GM18867 (cell line): ENCODE measurements around the gene KLK3.
"Not testable (repeated sequence)": the region's sequence is repeated elsewhere in the genome, so short reads cannot be mapped to it uniquely, and the experiment has no call there.

Experiments used
- ATAC-seq: cut with Tn5 transposase; IDR thresholded peaks from one replicate; pipeline ENCODE4 v1.9.1; 2021; ENCODE audit warnings: mild to moderate bottlenecking, moderate library complexity; ENCODE audit not compliant: unreplicated experiment

KLK3 gene

DNA sequence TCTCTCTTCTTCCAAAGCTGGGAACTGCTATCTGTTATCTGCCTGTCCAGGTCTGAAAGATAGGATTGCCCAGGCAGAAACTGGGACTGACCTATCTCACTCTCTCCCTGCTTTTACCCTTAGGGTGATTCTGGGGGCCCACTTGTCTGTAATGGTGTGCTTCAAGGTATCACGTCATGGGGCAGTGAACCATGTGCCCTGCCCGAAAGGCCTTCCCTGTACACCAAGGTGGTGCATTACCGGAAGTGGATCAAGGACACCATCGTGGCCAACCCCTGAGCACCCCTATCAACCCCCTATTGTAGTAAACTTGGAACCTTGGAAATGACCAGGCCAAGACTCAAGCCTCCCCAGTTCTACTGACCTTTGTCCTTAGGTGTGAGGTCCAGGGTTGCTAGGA, 5.1 kb downstream of the KLK3 start:
- ATAC-seq, result no peak

DNA sequence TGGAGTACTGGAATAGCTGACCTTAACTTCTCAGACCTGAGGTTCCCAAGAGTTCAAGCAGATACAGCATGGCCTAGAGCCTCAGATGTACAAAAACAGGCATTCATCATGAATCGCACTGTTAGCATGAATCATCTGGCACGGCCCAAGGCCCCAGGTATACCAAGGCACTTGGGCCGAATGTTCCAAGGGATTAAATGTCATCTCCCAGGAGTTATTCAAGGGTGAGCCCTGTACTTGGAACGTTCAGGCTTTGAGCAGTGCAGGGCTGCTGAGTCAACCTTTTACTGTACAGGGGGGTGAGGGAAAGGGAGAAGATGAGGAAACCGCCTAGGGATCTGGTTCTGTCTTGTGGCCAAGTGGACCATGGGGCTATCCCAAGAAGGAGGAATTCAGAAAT, 6.3 kb downstream of the KLK3 start:
- ATAC-seq, result no peak

DNA sequence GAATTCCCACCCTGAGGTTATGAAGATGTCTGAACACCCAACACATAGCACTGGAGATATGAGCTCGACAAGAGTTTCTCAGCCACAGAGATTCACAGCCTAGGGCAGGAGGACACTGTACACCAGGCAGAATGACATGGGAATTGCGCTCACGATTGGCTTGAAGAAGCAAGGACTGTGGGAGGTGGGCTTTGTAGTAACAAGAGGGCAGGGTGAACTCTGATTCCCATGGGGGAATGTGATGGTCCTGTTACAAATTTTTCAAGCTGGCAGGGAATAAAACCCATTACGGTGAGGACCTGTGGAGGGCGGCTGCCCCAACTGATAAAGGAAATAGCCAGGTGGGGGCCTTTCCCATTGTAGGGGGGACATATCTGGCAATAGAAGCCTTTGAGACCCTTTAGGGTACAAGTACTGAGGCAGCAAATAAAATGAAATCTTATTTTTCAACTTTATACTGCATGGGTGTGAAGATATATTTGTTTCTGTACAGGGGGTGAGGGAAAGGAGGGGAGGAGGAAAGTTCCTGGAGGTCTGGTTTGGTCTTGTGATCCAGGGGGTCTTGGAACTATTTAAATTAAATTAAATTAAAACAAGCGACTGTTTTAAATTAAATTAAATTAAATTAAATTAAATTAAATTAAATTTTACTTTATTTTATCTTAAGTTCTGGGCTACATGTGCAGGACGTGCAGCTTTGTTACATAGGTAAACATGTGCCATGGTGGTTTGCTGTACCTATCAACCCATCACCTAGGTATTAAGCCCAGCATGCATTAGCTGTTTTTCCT, 7.0 kb downstream of the KLK3 start:
- no peak for ATAC-seq

DNA sequence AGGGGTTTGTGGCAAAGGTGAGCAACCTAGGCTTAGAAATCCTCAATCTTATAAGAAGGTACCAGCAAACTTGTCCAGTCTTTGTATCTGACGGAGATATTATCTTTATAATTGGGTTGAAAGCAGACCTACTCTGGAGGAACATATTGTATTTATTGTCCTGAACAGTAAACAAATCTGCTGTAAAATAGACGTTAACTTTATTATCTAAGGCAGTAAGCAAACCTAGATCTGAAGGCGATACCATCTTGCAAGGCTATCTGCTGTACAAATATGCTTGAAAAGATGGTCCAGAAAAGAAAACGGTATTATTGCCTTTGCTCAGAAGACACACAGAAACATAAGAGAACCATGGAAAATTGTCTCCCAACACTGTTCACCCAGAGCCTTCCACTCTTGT, 14.8 kb downstream of the KLK3 start:
- ATAC-seq, result no peak

DNA sequence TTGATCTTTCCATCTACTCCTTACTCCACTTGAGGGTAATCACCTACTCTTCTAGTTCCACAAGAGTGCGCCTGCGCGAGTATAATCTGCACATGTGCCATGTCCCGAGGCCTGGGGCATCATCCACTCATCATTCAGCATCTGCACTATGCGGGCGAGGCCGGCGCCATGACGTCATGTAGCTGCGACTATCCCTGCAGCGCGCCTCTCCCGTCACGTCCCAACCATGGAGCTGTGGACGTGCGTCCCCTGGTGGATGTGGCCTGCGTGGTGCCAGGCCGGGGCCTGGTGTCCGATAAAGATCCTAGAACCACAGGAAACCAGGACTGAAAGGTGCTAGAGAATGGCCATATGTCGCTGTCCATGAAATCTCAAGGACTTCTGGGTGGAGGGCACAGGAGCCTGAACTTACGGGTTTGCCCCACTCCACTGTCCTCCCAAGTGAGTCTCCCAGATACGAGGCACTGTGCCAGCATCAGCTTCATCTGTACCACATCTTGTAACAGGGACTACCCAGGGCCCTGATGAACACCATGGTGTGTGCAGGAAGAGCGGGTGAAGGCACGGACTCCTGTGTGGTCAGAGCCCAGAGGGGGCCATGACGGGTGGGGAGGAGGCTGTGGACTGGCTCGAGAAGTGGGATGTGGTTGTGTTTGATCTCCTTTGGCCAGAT, 15.8 kb downstream of the KLK3 start:
- no peak for ATAC-seq

DNA sequence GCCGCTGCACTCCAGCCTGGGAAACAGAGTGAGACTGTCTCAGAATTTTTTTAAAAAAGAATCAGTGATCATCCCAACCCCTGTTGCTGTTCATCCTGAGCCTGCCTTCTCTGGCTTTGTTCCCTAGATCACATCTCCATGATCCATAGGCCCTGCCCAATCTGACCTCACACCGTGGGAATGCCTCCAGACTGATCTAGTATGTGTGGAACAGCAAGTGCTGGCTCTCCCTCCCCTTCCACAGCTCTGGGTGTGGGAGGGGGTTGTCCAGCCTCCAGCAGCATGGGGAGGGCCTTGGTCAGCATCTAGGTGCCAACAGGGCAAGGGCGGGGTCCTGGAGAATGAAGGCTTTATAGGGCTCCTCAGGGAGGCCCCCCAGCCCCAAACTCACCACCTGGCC, 18.3 kb downstream of the KLK3 start, which contains the start of gene KLK2:
Gene KLK2, plus strand, starts transcription at position 384 of the 400 bp plus-strand sequence. CDS start 35 bp downstream, outside the sequence.
- no peak for ATAC-seq

DNA sequence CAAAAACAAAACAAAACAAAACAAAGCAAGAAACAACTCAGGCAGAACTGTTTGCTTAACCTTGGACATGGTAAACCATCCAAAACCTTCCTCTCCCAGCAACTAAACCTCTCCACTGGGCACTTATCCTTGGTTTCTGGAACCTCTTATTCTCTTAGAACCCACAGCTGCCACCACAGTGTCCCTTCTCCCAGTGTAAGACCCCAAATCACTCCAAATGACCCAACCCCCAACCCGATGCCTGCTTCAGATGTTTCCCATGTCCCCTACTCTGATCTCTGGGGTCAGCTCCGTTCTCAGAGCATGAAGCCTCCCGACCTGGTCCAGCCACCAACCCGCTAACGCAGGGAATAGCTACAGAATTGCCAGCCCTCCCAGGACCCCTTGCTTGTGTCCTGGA, 19.5 kb downstream of the KLK3 start:
- ATAC-seq, result no peak

DNA sequence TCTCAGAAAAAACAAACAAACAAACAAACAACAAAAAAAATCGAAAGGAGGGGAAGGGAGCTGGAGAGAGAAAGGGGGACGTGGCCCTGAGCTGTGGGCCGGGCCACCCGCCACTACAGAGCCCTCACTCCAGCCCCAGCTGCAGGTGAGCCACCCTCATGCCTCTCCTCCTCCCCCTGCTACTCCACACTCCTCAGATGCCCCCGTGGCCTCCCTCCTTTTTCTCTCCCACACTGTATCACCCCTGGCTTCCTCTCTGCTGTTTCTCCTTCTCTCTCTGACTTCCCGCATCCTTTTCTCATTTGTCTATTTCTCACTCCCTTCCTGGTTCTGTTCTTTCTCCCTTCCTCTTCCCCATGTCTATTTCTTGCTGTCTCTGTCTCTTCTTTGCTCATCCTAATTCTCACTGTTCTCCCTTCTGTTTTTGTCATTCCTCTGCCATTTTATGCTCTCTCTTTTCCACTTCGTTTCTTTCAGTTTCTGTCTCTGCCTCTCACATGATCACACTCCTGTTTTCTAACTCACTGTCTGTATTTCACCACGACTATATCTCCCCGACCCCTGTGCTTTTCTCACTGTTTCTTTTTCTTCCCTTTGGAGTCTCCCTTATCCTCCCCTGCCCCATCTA, 21.2 kb downstream of the KLK3 start:
- no peak for ATAC-seq

DNA sequence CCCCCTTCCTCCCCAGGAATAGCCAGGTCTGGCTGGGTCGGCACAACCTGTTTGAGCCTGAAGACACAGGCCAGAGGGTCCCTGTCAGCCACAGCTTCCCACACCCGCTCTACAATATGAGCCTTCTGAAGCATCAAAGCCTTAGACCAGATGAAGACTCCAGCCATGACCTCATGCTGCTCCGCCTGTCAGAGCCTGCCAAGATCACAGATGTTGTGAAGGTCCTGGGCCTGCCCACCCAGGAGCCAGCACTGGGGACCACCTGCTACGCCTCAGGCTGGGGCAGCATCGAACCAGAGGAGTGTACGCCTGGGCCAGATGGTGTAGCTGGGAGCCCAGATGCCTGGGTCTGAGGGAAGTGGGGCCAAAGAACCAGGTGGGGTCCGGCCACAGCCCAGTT, 21.7 kb downstream of the KLK3 start:
- ATAC-seq, result no peak

GRCh38 chr19:50877338-50877737, 22.6 kb downstream of the KLK3 start:
- no peak for ATAC-seq

GRCh38 chr19:50878851-50879250, 24.1 kb downstream of the KLK3 start:
- ATAC-seq, result no peak

GRCh38 chr19:50880241-50880640, 25.5 kb downstream of the KLK3 start:
- no peak for ATAC-seq

DNA sequence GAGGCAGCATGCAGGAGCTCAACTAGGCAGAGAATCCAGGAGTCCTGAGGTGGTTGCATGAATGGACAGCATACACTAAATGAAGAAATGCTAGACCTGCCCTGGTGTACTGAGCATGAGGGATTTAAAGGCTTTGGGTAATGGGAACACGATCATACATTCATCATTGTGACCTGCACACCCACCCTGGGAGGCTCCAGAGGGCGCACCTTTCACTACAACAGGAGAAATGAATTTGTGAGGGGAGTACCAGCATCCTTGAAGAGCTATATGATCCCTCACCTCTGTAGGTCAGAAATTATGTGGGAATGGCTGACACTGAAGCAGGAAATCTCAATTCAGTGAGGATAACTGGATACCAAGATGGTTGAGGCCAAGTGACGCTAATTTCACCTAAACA, 27.5 kb downstream of the KLK3 start:
- ATAC-seq, result no peak

GRCh38 chr19:50889638-50890037, 34.9 kb downstream of the KLK3 start:
- ATAC-seq, result no peak

GRCh38 chr19:50890422-50891252, 35.9 kb downstream of the KLK3 start:
- no peak for ATAC-seq

GRCh38 chr19:50891253-50891625, 36.5 kb downstream of the KLK3 start:
- no peak for ATAC-seq

- no peak for ATAC-seq
Observed at GRCh38 chr19:50893047-50893736, 38.5 kb downstream of the KLK3 start.

GRCh38 chr19:50894478-50895356, 40.0 kb downstream of the KLK3 start:
- no peak for ATAC-seq

DNA sequence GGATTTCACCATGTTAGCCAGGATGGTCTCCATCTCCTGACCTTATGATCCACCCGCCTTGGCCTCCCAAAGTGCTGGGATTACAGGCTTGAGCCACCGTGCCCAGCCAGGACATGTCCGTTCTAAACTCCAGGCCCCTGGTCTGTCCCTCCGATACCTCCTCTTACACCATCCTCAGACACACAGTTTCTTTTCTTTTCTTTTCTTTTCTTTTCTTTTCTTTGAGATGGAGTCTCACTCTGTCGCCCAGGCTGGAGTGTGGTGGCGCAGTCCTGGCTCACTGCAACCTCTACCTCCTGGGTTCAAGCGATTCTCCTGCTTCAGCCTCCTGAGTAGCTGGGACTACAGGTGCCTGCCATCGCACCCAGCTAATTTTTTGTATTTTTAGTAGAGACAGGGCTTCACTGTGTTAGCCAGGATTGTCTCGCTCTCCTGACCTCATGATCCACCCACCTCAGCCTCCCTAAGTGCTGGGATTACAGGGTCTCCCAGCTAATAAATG, 41.4 kb downstream of the KLK3 start:
- not testable (repeated sequence) for ATAC-seq
